Natural killer cell (primary cell): ENCODE results near the gene NRSN2. TPM values are rescaled to one million over a fixed set of nuclear protein-coding genes. Genes with fewer than 3 reads are reported as not detected.
"Not testable (repeated sequence)": the region's sequence is repeated elsewhere in the genome, so short reads cannot be mapped to it uniquely, and the experiment has no call there.

Experiments used
- ATAC-seq, 3 donors: fragments of 150-1000 bp in 2 of 3; fragments of 200-7000 bp in 1 of 3; cut with Tn5 transposase; 1 replicate in 1 of 3; 2 replicates in 2 of 3; pipeline ENCODE4 v1.10.0; 2021; ENCODE audit warnings: mild to moderate bottlenecking in 2 of 3, moderate library complexity in 2 of 3
- DNase-seq, 2 donors: peaks; one replicate each; pipeline versions ENCODE4 v3.0.0 to v3.0.0-alpha.2; 2013 to 2021; ENCODE audit warnings: mixed read lengths in 1 of 2
- H3K27ac ChIP-seq: one replicate; pipeline ENCODE4 v1.5.1; 2013; ENCODE audit warnings: mild to moderate bottlenecking, low read length
- H3K27me3 ChIP-seq: one replicate; pipeline ENCODE4 v1.6.1; 2013; ENCODE audit warnings: low read length; ENCODE audit not compliant: control insufficient read depth, insufficient read depth
- H3K36me3 ChIP-seq: one replicate; pipeline ENCODE4 v1.6.1; 2013; ENCODE audit warnings: low read length; ENCODE audit not compliant: control insufficient read depth, insufficient read depth
- H3K4me1 ChIP-seq: one replicate; pipeline ENCODE4 v1.6.1; 2013; ENCODE audit warnings: low read length; ENCODE audit not compliant: control insufficient read depth, insufficient read depth
- H3K4me3 ChIP-seq: one replicate; pipeline ENCODE4 v1.5.1; 2013; ENCODE audit warnings: low read length
- H3K9me3 ChIP-seq: one replicate; pipeline ENCODE4 v1.6.1; 2013; ENCODE audit warnings: low read length; ENCODE audit not compliant: control insufficient read depth, insufficient read depth
- H3K27ac Mint-ChIP-seq, 2 donors: one replicate each; pipeline ENCODE4 v1.8.0; 2022; ENCODE audit warnings: mild to moderate bottlenecking in 2 of 2, mixed read lengths in 2 of 2, moderate library complexity in 1 of 2
- H3K27me3 Mint-ChIP-seq, 2 donors: one replicate each; pipeline ENCODE4 v1.8.0; 2022; ENCODE audit warnings: low read depth in 2 of 2, mixed read lengths in 2 of 2
- H3K36me3 Mint-ChIP-seq: one replicate; pipeline ENCODE4 v1.8.0; 2022; ENCODE audit warnings: mixed read lengths
- H3K4me1 Mint-ChIP-seq, 2 donors: one replicate each; pipeline ENCODE4 v1.8.0; 2022; ENCODE audit warnings: mixed read lengths in 2 of 2
- H3K4me3 Mint-ChIP-seq: one replicate; pipeline ENCODE4 v1.8.0; 2022; ENCODE audit warnings: mild to moderate bottlenecking, moderate library complexity, mixed read lengths
- H3K9me3 Mint-ChIP-seq, 2 donors: one replicate each; pipeline ENCODE4 v1.8.0; 2022; ENCODE audit warnings: mixed read lengths in 2 of 2
- CTCF ChIP-seq: fragments of 200-600 bp; IDR thresholded peaks from one replicate; pipeline ENCODE4 v1.8.0; 2022; ENCODE audit warnings: antibody characterized with exemption
- WGBS: methylation state at CpG from one replicate; pipeline ENCODE4 v1.1.7; 2013; ENCODE audit warnings: missing lambda C conversion rate; ENCODE audit not compliant: insufficient coverage; 5-methylcytosine and 5-hydroxymethylcytosine counted together
- intact Hi-C: fragments of 100-400 bp; cut with micrococcal nuclease; formaldehyde crosslinking; loops from one replicate; pipeline ENCODE4 v1.14.2; 2022
- total RNA-seq, 4 donors: library from RNA; stranded (reverse); fragments of 120-200 nt in 1 of 4; gene quantifications; one replicate each; pipeline versions ENCODE4 v1.2.3 to v1.2.4, GENCODE V29; 2013 to 2022

NRSN2 gene
- total RNA-seq, 3 donors from 2014 or later (not counting 1 experiment from before 2014, with no cell fraction given), result 6.6 to 9.3 (median 8.4) TPM

DNA sequence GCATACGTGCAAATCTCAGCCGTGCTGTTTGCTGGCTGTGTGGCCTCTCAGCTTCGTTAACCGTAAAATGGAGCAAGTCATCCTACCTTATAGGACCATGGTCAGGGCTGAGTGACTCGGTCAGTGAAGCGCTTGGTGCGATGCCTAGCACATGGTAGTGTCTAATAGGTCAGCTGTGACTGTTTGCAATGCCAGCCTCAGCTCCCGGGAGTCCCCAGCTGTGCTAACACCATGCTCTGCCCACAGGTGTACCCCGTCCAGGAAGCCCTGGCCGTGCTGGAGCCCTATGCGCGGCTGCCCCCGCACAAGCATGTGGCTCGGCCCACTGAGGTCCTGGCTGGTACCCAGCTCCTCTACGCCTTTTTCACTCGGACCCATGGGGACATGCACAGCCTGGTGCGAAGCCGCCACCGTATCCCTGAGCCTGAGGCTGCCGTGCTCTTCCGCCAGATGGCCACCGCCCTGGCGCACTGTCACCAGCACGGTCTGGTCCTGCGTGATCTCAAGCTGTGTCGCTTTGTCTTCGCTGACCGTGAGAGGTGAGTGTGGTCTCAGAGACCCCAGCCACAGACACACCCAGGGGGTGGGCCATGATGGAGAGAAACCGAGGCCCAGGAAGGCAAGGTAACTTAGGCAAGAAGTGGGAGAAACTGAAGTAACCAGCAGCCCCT is 44.3 kb downstream of the NRSN2 start:
- intact Hi-C loops, result no loop called here
- Mint-ChIP-seq H3K4me1 (no peaks in the 10 kb centered on the region), H3K27me3 (no peaks in the 10 kb centered on the region), H3K4me3 (no peak overlapping the region), H3K27ac (no peak overlapping the region), H3K36me3 (peaks cover 12% of the 10 kb centered on the region), H3K9me3 (no peaks in the 10 kb centered on the region)
- 95% methylated on average over 29 of the region's 29 CpGs for WGBS
- Histone ChIP-seq H3K9me3 (no peaks in the 10 kb centered on the region), H3K27ac (no peak overlapping the region), H3K4me1 (no peaks in the 10 kb centered on the region), H3K4me3 (no peak overlapping the region), H3K27me3 (no peaks in the 10 kb centered on the region), H3K36me3 (peaks cover 60% of the 10 kb centered on the region)
- DNase-seq (no peak), ATAC-seq (no peak)
- no peak for TF ChIP-seq CTCF

GRCh38 chr20:393296-393695 is 46.4 kb downstream of the NRSN2 start:
- DNase-seq, H3K4me3 ChIP-seq, intact Hi-C loops, H3K9me3 ChIP-seq, H3K36me3 Mint-ChIP-seq, H3K4me3 Mint-ChIP-seq, H3K4me1 ChIP-seq, H3K27ac ChIP-seq, H3K27ac Mint-ChIP-seq, H3K4me1 Mint-ChIP-seq, H3K27me3 ChIP-seq, H3K27me3 Mint-ChIP-seq, ATAC-seq, H3K9me3 Mint-ChIP-seq: not testable (repeated sequence)
- WGBS, result 93% methylated on average over 2 of the region's 2 CpGs
- peaks cover 67% of the 10 kb centered on the region for H3K36me3 ChIP-seq

DNA sequence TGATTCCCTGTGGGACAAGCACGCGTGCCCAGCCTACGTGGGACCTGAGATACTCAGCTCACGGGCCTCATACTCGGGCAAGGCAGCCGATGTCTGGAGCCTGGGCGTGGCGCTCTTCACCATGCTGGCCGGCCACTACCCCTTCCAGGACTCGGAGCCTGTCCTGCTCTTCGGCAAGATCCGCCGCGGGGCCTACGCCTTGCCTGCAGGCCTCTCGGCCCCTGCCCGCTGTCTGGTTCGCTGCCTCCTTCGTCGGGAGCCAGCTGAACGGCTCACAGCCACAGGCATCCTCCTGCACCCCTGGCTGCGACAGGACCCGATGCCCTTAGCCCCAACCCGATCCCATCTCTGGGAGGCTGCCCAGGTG is 49.3 kb downstream of the NRSN2 start:
- ATAC-seq, result no peak
- Histone ChIP-seq H3K9me3 (no peaks in the 10 kb centered on the region), H3K4me3 (no peak overlapping the region), H3K27me3 (no peaks in the 10 kb centered on the region), H3K4me1 (no peaks in the 10 kb centered on the region), H3K27ac (no peak overlapping the region), H3K36me3 (peaks cover 45% of the 10 kb centered on the region)
- no peaks in the 10 kb centered on the region for H3K27me3 Mint-ChIP-seq
- intact Hi-C loops, result no loop called here
- no peak for DNase-seq
- no peaks in the 10 kb centered on the region for H3K36me3 Mint-ChIP-seq
- no peaks in the 10 kb centered on the region for H3K4me1 Mint-ChIP-seq
- no peak overlapping the region for H3K27ac Mint-ChIP-seq
- no peaks in the 10 kb centered on the region for H3K9me3 Mint-ChIP-seq
- 97% methylated on average over 24 of the region's 24 CpGs for WGBS
- no peak for TF ChIP-seq CTCF
- H3K4me3 Mint-ChIP-seq, result no peak overlapping the region

DNA sequence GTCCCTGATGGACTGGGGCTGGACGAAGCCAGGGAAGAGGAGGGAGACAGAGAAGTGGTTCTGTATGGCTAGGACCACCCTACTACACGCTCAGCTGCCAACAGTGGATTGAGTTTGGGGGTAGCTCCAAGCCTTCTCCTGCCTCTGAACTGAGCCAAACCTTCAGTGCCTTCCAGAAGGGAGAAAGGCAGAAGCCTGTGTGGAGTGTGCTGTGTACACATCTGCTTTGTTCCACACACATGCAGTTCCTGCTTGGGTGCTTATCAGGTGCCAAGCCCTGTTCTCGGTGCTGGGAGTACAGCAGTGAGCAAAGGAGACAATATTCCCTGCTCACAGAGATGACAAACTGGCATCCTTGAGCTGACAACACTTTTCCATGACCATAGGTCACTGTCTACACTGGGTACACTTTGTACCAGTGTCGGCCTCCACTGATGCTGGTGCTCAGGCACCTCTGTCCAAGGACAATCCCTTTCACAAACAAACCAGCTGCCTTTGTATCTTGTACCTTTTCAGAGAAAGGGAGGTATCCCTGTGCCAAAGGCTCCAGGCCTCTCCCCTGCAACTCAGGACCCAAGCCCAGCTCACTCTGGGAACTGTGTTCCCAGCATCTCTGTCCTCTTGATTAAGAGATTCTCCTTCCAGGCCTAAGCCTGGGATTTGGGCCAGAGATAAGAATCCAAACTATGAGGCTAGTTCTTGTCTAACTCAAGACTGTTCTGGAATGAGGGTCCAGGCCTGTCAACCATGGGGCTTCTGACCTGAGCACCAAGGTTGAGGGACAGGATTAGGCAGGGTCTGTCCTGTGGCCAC is 49.9 kb downstream of the NRSN2 start:
- intact Hi-C loops, result no loop called here
- no peak for ATAC-seq

More for the DNA sequence above, 49.9 kb downstream of the NRSN2 start:
- H3K4me3 Mint-ChIP-seq, result no peak overlapping the region
- Histone ChIP-seq H3K27me3 (no peaks in the 10 kb centered on the region), H3K36me3 (peaks cover 41% of the 10 kb centered on the region), H3K4me1 (no peaks in the 10 kb centered on the region), H3K27ac (no peak overlapping the region), H3K4me3 (no peak overlapping the region), H3K9me3 (no peaks in the 10 kb centered on the region)
- no peaks in the 10 kb centered on the region for H3K36me3 Mint-ChIP-seq
- DNase-seq, result no peak
- H3K27me3 Mint-ChIP-seq, result no peaks in the 10 kb centered on the region
- H3K27ac Mint-ChIP-seq, result no peak overlapping the region
- no peaks in the 10 kb centered on the region for H3K4me1 Mint-ChIP-seq
- WGBS, result 94% methylated on average over 4 of the region's 4 CpGs
- TF ChIP-seq CTCF, result no peak
- no peaks in the 10 kb centered on the region for H3K9me3 Mint-ChIP-seq
